Panc1 (cell line): ENCODE measurements around the gene DTX2.
"Not testable (repeated sequence)": the region's sequence is repeated elsewhere in the genome, so short reads cannot be mapped to it uniquely, and the experiment has no call there.

ENCODE experiments used
- CTCF ChIP-seq: fragments of 450-650 bp; IDR thresholded peaks from 2 replicates; pipeline ENCODE4 v1.5.1; 2017; ENCODE audit warnings: mild to moderate bottlenecking
- POLR2AphosphoS5 ChIP-seq: IDR thresholded peaks from 2 replicates; pipeline ENCODE4 v1.6.1; 2012; ENCODE audit warnings: mild to moderate bottlenecking, low read depth, low read length, moderate library complexity
- REST ChIP-seq, 2 experiments: IDR thresholded peaks; 2 replicates each; pipeline ENCODE4 v1.6.1; 2011 to 2012; ENCODE audit warnings: low read depth in 2 of 2, control low read depth in 1 of 2, low read length in 1 of 2, mild to moderate bottlenecking in 1 of 2, moderate library complexity in 1 of 2; ENCODE audit not compliant: insufficient read depth in 1 of 2
- SIN3A ChIP-seq: IDR thresholded peaks from 2 replicates; pipeline ENCODE4 v1.6.1; 2012; ENCODE audit warnings: low read depth, mild to moderate bottlenecking, low read length, moderate library complexity, borderline replicate concordance; ENCODE audit not compliant: insufficient read depth
- TCF7L2 ChIP-seq: IDR thresholded peaks from 2 replicates; pipeline ENCODE4 v1.6.1; 2011; ENCODE audit warnings: mild to moderate bottlenecking, low read depth, low read length, inconsistent platforms

DNA sequence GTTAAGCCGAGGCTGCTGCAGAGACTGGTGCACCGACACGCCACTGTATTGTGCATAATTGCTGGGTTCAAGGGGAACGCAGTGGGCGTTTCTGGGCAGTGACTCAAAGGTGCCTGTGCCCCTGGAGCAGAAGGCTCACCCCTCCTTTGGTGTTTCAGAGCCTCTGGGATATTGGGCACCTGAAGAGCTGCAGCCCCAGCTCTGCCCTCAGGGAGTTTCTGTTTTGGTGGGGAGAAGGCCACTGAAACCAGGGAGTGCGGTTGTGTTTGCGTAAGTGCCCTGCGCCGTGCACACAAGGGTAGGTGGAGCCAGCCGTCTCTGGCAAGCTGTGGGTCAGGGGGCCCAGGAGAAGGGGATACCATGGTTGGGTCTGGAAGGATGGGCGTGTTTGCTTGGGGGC, 14.8 kb downstream of the DTX2 start:
- not testable (repeated sequence) for TF ChIP-seq CTCF; POLR2AphosphoS5; TCF7L2; REST (IDR thresholded peaks at IDR 0.05; ENCODE audit: insufficient read depth in 1 of 2, low read depth in 2 of 2, low read length in 1 of 2); SIN3A
